Urothelium cell line (cell line): ENCODE results near the gene TLR3.
A peak's percentile ranks its signal among the peaks of the same experiment; 100 is the strongest.

Source experiments
- DNase-seq: peaks from one replicate; pipeline ENCODE4 v3.0.0; 2011; ENCODE audit warnings: low spot score, mixed read lengths
- FAIRE-seq: peaks from 2 replicates; lab custom pipeline; 2011; peaks lifted over from hg19 to GRCh38; lab: Jason Lieb, UNC

Gene TLR3

GRCh38 chr4:186104114-186104889 lies 35.3 kb downstream of the TLR3 start, which contains the start of gene FAM149A:
FAM149A (plus strand) TSS chr4:186104704.
- DNase-seq (peak; percentile 89), FAIRE-seq (no peak)

DNA sequence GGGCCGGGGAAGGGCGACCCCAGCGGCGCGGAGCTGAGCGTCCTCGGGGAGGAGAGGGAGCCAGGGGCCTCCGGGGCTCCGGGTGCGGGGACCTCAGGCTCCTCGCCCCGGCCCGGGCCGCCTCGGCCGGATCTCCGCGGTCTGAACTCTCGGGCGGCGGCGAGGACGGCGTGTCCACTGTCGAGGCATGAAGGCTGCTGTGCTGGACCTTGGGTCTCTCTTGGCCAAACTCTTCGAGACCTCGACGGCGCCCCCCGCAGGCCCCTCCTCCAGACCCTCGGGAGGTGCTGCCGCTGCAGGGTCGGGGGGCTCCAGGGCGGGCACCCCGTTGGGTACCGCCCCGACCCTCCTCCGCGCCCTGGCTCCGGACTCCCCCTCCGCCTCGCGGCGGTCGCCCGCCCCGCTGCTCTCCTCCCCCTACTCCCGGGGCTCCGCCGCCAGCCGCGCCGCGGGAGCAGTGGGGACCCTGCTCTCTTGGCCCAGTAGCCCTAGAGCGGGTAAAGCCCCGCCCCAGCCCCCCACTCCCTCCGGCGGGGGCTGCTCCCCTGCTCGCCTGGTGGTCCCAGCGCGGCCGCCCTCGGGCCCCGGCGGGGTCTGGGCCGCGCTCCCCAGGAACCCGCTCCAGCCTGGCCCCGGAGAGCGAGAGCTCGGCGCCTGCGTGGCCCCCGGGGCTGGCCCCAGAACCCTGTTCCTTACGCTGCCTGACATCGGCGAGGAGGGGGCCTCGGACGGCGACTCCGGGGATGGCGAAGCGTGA lies 36.1 kb downstream of the TLR3 start:
- peak; percentile 47 for DNase-seq
- no peak for FAIRE-seq

- DNase-seq, result peak; percentile 37
- FAIRE-seq, result no peak
Measured at GRCh38 chr4:186105647-186106321, 36.8 kb downstream of the TLR3 start.

DNA sequence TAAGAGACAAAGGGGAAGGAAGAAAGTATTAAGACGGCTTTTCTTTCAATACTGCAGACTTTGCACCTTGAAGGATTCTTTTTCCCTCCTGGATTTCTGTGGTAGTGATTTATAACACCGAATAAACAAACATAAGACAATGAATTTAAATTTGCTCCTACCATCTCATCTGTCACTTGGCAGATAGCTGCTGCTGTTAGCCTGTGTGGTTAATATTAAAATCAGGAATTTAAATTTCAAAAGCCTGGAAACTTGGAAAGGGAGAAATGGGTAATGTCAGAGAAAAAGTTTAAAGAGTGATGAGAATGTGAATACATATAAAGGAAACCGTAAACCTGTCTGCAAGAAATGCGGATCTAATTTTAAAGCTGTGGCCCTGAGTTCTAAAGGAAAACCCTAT lies 39.0 kb downstream of the TLR3 start:
- DNase-seq, result no peak
- no peak for FAIRE-seq

GRCh38 chr4:186108391-186108790 lies 39.4 kb downstream of the TLR3 start:
- FAIRE-seq (no peak), DNase-seq (no peak)

DNA sequence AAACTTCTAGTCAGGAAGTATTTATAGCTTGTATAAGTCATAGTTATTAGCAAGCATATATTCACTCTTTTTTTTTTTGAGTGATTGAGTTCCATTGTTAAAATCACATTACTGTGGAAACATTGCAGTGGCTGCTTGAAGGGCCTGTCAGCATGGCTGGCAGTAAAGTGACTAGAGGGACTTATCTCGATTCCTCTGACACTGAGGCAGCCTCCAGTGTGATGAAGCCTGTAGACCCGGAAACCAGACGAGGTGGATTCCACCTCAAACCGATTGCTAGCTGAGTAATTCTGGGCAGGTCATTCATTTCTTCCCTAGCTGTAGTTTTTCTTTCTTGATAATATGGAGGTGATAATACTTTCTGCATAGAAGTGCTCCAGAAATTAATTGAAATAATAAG lies 40.3 kb downstream of the TLR3 start:
- DNase-seq (no peak), FAIRE-seq (no peak)

GRCh38 chr4:186116697-186117096 lies 47.7 kb downstream of the TLR3 start:
- no peak for DNase-seq
- no peak for FAIRE-seq

GRCh38 chr4:186118582-186118981 lies 49.6 kb downstream of the TLR3 start:
- FAIRE-seq (no peak), DNase-seq (no peak)

DNA sequence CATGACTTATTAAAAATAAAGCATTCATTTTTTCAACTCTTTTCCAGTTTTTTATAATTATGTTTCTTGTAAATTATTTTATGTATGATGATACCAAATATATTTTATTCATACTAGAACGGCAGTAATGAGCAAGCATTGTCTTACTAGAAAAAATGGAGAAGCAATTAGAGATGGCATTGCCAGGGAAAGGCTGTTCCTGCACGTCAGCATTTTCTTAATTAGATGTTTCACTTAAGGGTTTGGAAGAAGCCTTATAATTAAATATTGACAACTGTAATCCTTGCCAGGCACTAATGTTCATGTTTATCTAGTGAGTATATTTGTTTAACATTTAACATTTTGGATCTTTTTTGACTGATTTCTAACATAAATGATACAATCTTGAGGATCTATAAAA lies 52.1 kb downstream of the TLR3 start:
- DNase-seq (no peak), FAIRE-seq (no peak)

GRCh38 chr4:186128842-186129241 lies 59.9 kb downstream of the TLR3 start:
- DNase-seq (no peak), FAIRE-seq (peak; percentile 42)

- FAIRE-seq, result no peak
Measured at GRCh38 chr4:186131935-186132334, 63.0 kb downstream of the TLR3 start.

GRCh38 chr4:186132577-186133242 lies 63.8 kb downstream of the TLR3 start:
- peak; percentile 68 for DNase-seq
- no peak for FAIRE-seq

More at GRCh38 chr4:186131935-186132334, 63.0 kb downstream of the TLR3 start:
- no peak for DNase-seq

DNA sequence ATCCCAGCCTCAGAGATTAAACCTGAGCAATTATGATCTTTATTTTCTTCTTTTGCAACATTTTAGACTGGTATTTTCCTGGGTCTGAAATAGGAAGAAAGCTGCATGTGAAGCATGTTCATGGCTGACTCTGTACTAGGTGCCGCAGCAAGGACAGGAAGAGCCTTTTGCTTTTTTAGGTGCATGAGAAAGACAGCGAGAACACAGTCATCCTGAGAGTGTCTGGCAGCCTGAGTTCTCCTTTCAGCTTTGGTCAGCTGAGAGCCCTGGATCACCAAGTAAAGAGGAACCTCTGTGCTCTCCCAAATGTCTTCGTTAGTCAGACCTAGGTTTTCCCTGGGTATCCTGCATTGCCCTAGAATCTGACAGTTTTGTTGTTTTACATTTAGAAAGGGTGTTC lies 65.3 kb downstream of the TLR3 start:
- DNase-seq (no peak), FAIRE-seq (no peak)

- no peak for FAIRE-seq
Measured at GRCh38 chr4:186134861-186135260, 65.9 kb downstream of the TLR3 start.

DNA sequence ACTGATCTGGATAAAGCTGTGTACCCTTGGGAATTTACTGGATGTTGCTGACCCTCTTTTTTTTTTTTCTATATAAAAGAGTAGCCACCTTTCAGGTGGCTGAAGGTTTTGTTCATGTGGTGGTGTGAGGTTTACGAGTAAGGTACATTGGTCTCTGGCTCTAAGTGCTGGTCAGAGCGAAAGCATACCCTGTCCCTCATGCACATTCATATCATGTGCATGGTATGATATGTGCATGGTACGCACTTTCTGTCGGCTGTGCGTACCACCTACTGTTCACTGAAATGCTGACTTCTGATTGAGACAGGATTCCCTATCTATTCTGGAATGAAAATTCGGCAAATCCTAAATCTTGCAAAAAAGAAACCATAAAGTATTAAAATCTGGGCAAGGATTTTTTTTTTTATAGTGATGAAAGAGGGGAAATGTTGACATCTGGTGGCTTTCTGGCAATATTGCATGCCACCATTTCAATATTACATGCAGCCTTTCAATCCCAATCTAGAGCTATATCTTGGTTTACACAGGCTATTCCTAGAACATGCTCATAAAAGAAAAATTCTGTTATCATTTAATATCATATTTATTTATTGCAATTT lies 68.3 kb downstream of the TLR3 start:
- FAIRE-seq (no peak), DNase-seq (peak; percentile 24)

More at GRCh38 chr4:186134861-186135260, 65.9 kb downstream of the TLR3 start:
- DNase-seq, result no peak
